NCI-H82 (cell line): Measurements from ENCODE around the gene CEBPE.

Experiments used
- DNase-seq: peaks from one replicate; lab custom pipeline; 2025; lab: John Stamatoyannopoulos, UW

CEBPE gene

GRCh38 chr14:23143911-23144310 lies 24.9 kb upstream of the CEBPE start:
- DNase-seq: no peak

- no peak for DNase-seq
Measured at GRCh38 chr14:23142826-23143225, 23.8 kb upstream of the CEBPE start.

GRCh38 chr14:23141706-23142444 lies 22.8 kb upstream of the CEBPE start:
- DNase-seq: no peak

GRCh38 chr14:23140371-23140770 lies 21.3 kb upstream of the CEBPE start:
- no peak for DNase-seq

- DNase-seq: no peak
Measured at GRCh38 chr14:23139874-23140273, 20.8 kb upstream of the CEBPE start.

GRCh38 chr14:23137813-23138535 lies 18.9 kb upstream of the CEBPE start:
- peak; percentile 92 for DNase-seq

GRCh38 chr14:23137192-23137812 lies 18.2 kb upstream of the CEBPE start:
- DNase-seq: no peak

- DNase-seq: no peak
Measured at GRCh38 chr14:23136566-23137133, 17.6 kb upstream of the CEBPE start.

GRCh38 chr14:23132970-23133369 lies 13.9 kb upstream of the CEBPE start:
- no peak for DNase-seq

- DNase-seq: no peak
Measured at GRCh38 chr14:23131482-23131881, 12.4 kb upstream of the CEBPE start.

- DNase-seq: no peak
Measured at GRCh38 chr14:23130871-23131270, 11.8 kb upstream of the CEBPE start.

- DNase-seq: no peak
Measured at GRCh38 chr14:23129759-23130316, 10.8 kb upstream of the CEBPE start.

GRCh38 chr14:23128969-23129758 lies 10.1 kb upstream of the CEBPE start:
- no peak for DNase-seq

GRCh38 chr14:23127861-23128260 lies 8.8 kb upstream of the CEBPE start:
- DNase-seq: no peak

GRCh38 chr14:23126548-23127278 lies 7.7 kb upstream of the CEBPE start:
- no peak for DNase-seq

GRCh38 chr14:23125933-23126524 lies 7.0 kb upstream of the CEBPE start:
- DNase-seq: no peak

- DNase-seq: no peak
Measured at GRCh38 chr14:23125011-23125410, 6.0 kb upstream of the CEBPE start.

- no peak for DNase-seq
Measured at GRCh38 chr14:23124337-23124954, 5.4 kb upstream of the CEBPE start.

- DNase-seq: peak; percentile 97
Measured at GRCh38 chr14:23123419-23123818, 4.4 kb upstream of the CEBPE start.

GRCh38 chr14:23122086-23122485 lies 3.0 kb upstream of the CEBPE start:
- DNase-seq: no peak
